H54 (cell line): ENCODE results near the gene SUN2.

Experiments used
- DNase-seq: peaks from one replicate; pipeline ENCODE4 v3.0.0; 2011; ENCODE audit warnings: low spot score, mixed read lengths; ENCODE audit not compliant: insufficient read length
- FAIRE-seq: peaks from 3 replicates; lab custom pipeline; 2011; peaks lifted over from hg19 to GRCh38; lab: Jason Lieb, UNC
- POLR2A ChIP-seq: IDR thresholded peaks from 2 replicates; pipeline ENCODE4 v1.6.1; 2011; ENCODE audit warnings: low read depth, mild to moderate bottlenecking, low read length

Gene SUN2

DNA sequence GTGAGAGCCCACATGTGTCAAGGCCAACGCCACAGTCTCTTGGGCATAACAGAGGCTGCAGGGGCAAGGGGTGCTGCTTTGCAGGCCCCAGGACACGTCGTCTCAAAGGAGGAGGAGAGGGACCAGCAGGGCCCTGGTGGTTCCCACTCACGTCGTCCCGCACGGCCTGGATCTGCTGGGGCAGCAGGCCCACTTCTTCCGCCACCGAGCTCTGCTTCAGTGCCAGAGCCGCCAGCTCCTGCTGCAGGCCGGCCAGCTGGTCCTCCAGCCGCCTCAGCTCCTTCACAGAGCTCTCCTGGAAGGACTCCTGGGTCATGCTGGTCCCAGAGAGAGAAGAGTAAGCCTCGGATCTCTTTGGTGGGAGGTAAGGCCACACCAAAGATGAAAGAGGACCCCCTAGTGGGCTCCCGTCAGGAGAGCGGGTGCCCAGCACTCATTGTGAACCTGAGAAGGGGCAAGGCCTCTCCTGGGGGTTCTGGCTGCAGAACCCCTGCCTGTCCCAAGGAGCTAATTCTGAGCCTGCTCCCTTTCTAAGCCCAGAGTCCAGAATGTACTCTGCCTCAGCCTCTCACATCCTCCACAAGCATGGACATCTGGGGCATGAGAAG, 15.6 kb downstream of the SUN2 start:
- DNase-seq: no peak
- no peak for TF ChIP-seq POLR2A
- no peak for FAIRE-seq

GRCh38 chr22:38739300-38740055, 16.3 kb downstream of the SUN2 start:
- no peak for TF ChIP-seq POLR2A
- FAIRE-seq: no peak
- DNase-seq: no peak

DNA sequence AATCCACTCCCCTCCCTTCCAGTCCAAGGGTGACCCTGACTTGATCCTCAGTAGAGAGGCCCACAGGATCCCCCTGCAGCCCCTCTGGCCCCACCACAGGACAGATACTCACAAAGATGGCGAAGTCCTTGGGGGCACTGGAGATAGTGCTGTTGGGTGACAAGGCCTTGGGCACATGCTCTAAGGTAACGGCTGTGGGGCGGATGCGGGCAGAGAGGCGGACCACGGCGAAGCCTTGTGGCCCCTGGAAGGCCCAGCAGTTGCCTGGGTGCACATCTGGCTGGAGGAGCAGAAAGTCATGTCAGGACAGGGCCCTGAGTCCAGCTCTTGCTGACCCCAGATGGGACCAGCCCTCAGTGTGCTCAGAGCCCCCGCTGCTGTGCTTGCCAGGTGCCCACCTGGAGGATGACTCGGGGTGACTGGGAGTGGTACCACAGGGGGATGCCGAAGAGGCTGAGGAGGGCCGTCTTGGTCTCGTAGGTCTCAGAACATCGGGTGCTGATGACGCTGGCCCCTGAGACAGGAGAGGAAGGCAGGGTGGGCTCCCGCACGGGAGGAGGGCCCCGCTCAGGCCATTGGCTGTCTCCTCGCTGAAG, 17.2 kb downstream of the SUN2 start:
- DNase-seq (no peak), FAIRE-seq (no peak)
- no peak for TF ChIP-seq POLR2A

DNA sequence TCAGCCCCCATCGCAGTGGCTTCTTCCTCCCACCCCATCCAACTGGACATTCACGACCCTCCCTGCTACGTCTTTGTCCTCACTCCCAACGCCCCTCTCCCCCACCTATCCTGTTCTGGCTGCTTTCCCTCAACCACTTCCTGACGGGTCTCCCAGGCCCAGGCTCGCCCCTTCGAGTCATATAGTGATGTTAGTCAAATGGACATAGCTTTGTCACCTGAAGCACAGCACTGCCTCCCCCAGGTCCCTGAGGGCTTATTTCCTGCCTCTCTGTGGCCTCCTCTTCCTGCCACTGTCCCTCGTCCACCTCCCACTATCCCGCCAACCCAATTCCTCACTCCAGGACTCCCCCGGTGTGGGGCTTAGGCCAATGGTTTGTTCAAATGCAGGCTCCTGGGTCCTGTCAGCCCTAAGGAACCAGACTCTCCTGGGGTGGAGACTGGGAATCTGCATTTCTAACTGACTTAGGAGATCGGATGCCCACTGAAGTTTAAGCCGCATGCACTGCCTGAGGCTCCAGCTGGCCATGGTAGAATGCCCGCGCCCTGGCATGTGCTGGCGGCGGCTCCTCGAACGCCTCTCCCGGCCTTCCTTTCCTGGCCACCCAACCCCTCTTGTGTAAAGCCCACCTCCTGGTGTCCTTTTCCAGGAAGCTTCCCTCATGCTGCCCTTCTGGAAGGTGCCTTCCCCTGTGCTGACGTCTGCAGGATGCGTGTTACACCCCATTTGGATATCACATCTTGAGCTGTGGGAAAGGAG, 18.3 kb downstream of the SUN2 start:
- DNase-seq: no peak
- no peak for TF ChIP-seq POLR2A
- FAIRE-seq: no peak

DNA sequence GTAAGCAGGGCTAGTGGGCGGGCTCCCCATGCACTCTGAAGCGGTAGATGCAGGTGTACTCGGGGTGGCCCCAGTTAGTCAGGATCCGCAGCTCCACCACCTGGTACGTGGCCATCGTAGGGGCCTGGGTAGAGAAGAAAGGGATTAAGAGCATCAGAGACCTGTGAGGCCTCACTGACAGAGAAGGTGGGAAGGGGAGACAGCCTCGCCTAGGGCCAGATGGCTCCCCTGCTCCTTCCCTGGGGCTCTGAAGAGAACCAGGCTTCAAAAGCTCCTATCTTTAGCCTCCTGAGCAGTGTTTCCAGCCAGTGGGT, 19.6 kb downstream of the SUN2 start:
- FAIRE-seq: no peak
- DNase-seq: no peak
- TF ChIP-seq POLR2A: no peak

DNA sequence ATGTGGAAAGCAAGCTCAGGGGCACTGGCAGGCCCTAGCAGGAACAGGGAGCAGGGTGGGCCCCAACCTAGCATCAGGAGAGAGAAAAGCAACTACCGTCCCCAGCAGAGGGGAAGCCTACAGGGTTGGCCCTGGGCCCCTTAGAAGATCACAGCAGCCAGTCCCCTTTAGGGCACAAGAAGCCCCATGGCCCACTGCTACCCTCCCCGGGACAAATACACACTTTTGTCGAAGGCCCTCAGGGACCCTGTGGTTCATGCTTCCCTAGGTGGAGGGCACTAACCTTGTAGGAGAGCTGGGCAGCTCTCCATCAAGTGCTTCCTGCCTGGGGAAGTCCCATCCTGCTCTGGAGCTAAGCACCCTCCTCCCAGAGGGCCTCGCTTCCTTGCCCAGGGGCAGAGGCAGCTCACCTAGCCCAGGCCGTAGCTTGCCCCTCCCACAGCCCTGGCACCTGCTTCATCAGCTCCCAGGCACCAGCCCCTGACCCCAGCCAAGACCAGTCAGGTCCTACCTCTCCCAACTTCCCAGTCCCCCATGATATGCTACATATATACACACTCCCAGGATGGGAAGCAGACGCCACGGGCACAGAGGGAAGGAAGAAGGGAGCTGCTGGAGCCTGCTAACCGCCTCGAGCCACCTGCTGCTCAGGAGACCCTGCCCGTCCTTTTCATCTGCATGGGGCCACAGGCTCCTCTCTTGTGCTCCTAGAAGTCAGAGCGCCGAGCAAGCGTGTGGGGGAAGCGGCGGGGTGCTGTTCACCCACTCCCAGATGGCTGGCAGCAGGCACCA, 20.1 kb downstream of the SUN2 start:
- DNase-seq: no peak
- no peak for TF ChIP-seq POLR2A
- no peak for FAIRE-seq

GRCh38 chr22:38735126-38735464, 20.7 kb downstream of the SUN2 start:
- FAIRE-seq (no peak), DNase-seq (no peak)
- no peak for TF ChIP-seq POLR2A

DNA sequence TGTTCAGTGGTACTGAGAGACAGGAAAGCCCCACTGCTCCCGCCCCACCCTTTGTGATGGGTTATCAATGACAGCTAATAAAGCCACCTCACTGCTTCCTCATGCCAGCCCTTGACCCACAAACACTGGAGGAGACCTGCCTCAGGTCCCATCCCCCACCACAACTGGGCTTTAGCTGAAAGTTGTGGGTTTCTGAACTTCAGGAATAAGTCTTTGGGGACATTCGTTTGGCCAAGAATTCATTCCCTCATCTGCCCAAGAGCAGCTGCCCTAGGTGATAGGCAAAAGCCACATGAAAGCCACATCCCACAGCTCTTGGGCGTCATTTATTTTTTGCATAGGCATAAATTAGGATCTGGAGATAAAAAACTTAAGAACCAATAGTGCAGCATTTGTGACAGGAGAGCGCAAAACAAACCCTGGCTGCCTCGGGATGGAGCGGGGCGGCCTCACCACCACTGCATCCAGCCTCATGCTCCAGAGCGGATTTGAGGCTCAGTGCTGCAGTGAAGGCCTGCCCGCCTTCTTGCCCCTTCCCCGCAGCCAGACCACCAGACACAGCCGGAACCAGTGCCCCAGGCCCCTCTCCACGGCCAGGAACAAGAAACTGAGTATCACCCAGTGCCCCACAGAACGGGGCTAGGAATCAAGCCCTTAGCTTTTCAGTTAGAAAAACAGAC, 21.2 kb downstream of the SUN2 start:
- FAIRE-seq (no peak), DNase-seq (no peak)
- no peak for TF ChIP-seq POLR2A

DNA sequence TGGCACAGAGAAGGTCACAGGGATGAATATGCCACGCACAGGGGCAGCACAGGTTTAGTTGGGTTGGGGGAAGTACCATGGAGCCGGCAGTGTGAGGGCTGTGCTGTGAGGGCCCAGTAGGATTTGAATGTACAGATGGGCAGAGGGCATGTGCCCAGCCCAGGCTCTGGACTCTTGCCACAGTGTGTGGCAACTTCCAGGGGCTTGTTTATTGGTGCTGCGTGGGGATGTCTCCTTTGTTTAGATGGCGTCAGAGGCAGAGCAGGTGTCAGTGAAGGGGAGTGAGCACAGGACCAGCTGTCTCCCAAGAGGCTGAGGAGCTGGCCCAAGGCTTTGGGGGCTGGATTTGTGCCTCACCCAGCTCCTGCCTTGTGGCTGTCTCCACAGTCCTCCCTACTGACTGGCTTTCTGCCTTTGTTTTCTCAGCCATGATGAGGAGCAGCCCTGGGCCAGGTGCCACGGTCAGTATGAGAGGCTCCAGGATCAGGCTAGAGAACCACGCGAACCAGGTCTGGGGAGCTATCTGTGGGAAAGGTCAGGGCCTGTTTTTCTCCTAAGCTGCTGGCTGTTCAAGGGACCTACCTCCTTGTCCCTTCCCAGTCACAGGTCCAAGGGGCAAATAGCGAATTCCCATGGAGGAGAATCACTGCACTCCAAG, 21.9 kb downstream of the SUN2 start:
- DNase-seq: no peak
- no peak for TF ChIP-seq POLR2A
- FAIRE-seq: no peak

GRCh38 chr22:38733329-38733723, 22.5 kb downstream of the SUN2 start:
- DNase-seq (no peak), FAIRE-seq (no peak)
- TF ChIP-seq POLR2A: no peak

- no peak for FAIRE-seq
- TF ChIP-seq POLR2A: no peak
- no peak for DNase-seq
Measured at GRCh38 chr22:38732251-38732815, 23.5 kb downstream of the SUN2 start.

- DNase-seq (no peak), FAIRE-seq (no peak)
- TF ChIP-seq POLR2A: no peak
Measured at GRCh38 chr22:38731703-38732161, 24.1 kb downstream of the SUN2 start.
